ENCODE measurements around the gene CRB1. TPM values are rescaled to one million over a fixed set of nuclear protein-coding genes. Genes with fewer than 3 reads are reported as not detected.

CRB1 gene
- total RNA-seq, 1 experiment from 2014 or later, result not detected

DNA sequence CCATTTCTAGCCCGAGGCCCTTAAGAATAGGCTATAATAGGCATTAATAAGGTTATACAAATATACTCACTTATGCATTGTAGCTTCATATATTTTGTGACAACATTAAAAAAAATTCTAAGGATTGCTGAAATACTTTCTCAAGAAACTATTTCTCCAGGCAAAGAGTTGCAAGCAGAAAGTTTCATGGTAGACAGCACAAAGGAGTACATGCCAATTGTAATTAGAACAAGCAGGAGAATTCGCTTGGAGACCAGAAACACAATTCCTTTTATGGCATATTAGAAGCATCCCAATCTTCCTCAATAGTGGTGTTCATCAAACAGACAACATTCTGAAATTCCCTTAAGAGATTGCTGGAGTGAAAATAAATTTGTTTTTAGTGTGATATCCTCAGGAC is 122.8 kb downstream of the CRB1 start:
- H3K9me3 Mint-ChIP-seq, result no peaks in the 10 kb centered on the region
- H2AFZ ChIP-seq (ENCODE audit: low read length), result no peak overlapping the region
- H4K20me1 ChIP-seq (ENCODE audit: control insufficient read depth, insufficient read depth, insufficient read length), result no peaks in the 10 kb centered on the region
- no peak overlapping the region for H2BK120ac ChIP-seq (ENCODE audit: low read depth, low read length, poor library complexity, severe bottlenecking)
- no peak overlapping the region for H3K14ac ChIP-seq (ENCODE audit: insufficient read depth, low read length)
- no peak overlapping the region; a peak in 1 of 7 replicates for H3K27ac Mint-ChIP-seq
- no peak overlapping the region for H4K91ac ChIP-seq (ENCODE audit: insufficient read length, low read depth, low read length)
- H3K9me3 ChIP-seq (ENCODE audit: control insufficient read depth, low read depth, low read length), result no peaks in the 10 kb centered on the region
- no peaks in the 10 kb centered on the region for H3K79me1 ChIP-seq (ENCODE audit: insufficient read depth, low read depth, low read length, poor library complexity, severe bottlenecking)
- no peak for DNase-seq
- H3K18ac ChIP-seq (ENCODE audit: insufficient read length, low read depth, low read length), result no peak overlapping the region
- H3K27me3 Mint-ChIP-seq (ENCODE audit: low read depth), result no peaks in the 10 kb centered on the region
- H2BK15ac ChIP-seq (ENCODE audit: low read depth, low read length), result no peak overlapping the region
- no peak overlapping the region for H2BK12ac ChIP-seq (ENCODE audit: insufficient read length, low read depth, low read length)
- no peak overlapping the region for H3K27ac ChIP-seq (ENCODE audit: insufficient read length, low read depth, low read length)
- no peak overlapping the region for H2BK5ac ChIP-seq (ENCODE audit: insufficient read length, low read length)
- no peak overlapping the region for H3K9ac ChIP-seq (ENCODE audit: extremely low read depth, insufficient read length, low read length)
- H2AK5ac ChIP-seq (ENCODE audit: insufficient read length, low read length), result no peak overlapping the region
- no peaks in the 10 kb centered on the region for H3K36me3 Mint-ChIP-seq (ENCODE audit: insufficient read depth in 1 of 3, low read depth in 3 of 3)
- H3K79me2 ChIP-seq (ENCODE audit: insufficient read depth, low read length), result no peaks in the 10 kb centered on the region
- H3K4me3 Mint-ChIP-seq, result no peak overlapping the region
- no peak overlapping the region for H3K56ac ChIP-seq (ENCODE audit: insufficient read length, low read depth, low read length)
- no peak overlapping the region for H2BK20ac ChIP-seq (ENCODE audit: low read depth, low read length, poor library complexity, severe bottlenecking)
- peaks cover 2 to 4% of the 10 kb centered on the region in 2 experiments; a peak in 3 of 4 replicates for H3K4me1 Mint-ChIP-seq
- H3K4me1 ChIP-seq (ENCODE audit: insufficient read depth, low read length), result no peaks in the 10 kb centered on the region; the same call in 1 of the 2 replicates
- no peak overlapping the region for H3K23ac ChIP-seq (ENCODE audit: insufficient read length, low read depth, low read length)
- TF ChIP-seq, protein P1, sequence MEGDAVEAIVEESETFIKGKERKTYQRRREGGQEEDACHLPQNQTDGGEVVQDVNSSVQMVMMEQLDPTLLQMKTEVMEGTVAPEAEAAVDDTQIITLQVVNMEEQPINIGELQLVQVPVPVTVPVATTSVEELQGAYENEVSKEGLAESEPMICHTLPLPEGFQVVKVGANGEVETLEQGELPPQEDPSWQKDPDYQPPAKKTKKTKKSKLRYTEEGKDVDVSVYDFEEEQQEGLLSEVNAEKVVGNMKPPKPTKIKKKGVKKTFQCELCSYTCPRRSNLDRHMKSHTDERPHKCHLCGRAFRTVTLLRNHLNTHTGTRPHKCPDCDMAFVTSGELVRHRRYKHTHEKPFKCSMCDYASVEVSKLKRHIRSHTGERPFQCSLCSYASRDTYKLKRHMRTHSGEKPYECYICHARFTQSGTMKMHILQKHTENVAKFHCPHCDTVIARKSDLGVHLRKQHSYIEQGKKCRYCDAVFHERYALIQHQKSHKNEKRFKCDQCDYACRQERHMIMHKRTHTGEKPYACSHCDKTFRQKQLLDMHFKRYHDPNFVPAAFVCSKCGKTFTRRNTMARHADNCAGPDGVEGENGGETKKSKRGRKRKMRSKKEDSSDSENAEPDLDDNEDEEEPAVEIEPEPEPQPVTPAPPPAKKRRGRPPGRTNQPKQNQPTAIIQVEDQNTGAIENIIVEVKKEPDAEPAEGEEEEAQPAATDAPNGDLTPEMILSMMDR (conservative IDR thresholded peaks at IDR 0.05), result no peak
- H4K5ac ChIP-seq (ENCODE audit: insufficient read length, low read depth, low read length), result no peak overlapping the region
- H3T11ph ChIP-seq (ENCODE audit: low read length), result no peak overlapping the region
- H3K23me2 ChIP-seq (ENCODE audit: insufficient read length, low read depth, low read length, poor library complexity, severe bottlenecking), result no peaks in the 10 kb centered on the region
- no peak overlapping the region for H3K4me2 ChIP-seq (ENCODE audit: insufficient read depth, insufficient read length, low read length)
- H3K27me3 ChIP-seq (ENCODE audit: insufficient read depth, low read length), result no peaks in the 10 kb centered on the region
- WGBS (ENCODE audit: extremely low coverage, insufficient read length, low lambda C conversion rate), result no CpG with 5 or more reads among the region's 2 CpGs
- no peak overlapping the region for H3K4ac ChIP-seq (ENCODE audit: low read depth, low read length)
- no peak overlapping the region for H4K8ac ChIP-seq (replicated peaks; ENCODE audit: insufficient read length, low read depth, low read length)
